ENCODE measurements around the gene CYB5A. TPM values are rescaled to one million over a fixed set of nuclear protein-coding genes. Genes with fewer than 3 reads are reported as not detected.

Gene CYB5A
- polyA plus RNA-seq, 3 donors, result 279 to 338 (median 337) TPM

DNA sequence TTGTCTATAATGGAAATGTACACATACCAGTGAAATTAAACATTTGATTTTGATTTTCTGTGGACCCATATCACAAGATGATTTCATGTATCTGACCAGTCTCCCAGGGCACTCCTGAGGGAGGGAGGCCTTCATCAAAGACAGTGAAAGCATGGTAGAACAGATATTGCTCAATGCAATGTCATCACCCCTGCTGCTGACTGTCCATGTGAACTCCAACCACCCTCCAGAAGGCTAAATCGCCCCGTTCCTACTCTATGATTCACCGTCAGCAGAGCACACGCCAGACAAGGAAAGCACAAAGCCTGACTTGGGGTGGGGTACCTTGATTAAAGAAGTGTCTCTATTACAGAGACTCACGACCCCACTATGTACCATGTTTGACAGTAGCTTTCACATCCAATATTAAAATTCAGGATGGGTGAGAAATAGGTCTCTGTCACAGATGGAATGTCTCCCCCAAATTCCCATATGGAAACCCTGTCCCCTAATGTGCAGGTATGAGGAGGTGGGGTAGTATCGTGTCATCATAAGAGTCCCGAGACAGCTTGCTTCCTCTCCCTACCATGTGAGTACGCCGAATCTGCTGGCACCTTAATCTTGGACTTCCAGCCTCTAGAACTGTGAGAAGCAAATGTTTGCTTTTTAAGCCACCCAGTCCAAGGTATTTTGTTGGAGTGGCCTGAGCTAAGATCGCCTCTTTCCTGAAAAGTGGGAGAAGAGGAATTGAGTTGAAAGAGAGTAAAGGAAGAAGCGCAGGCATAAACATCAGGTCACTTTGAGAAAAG, 42.4 kb downstream of the CYB5A start:
- DNase-seq (ENCODE audit: low read depth in 3 of 3, low spot score in 2 of 3), result no peak

DNA sequence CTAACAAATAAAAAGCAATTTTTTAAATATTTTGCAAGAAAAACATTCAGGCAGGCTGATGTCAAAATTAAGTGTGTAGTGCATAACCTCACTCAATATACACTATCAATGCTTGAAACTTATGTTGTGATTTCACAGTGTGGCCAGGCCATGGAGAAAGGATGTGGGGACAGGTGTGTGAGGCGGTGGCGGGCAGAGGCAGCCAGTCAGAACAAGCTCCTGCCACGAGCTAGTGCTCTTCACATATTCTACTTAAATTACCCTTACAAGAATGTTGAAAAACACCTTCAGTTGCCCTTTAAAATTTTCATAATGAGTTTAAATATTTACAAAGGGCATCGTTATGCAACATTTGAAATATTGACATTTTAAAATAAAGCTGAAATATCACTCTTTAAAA, 43.2 kb downstream of the CYB5A start:
- DNase-seq (ENCODE audit: low read depth in 3 of 3, low spot score in 2 of 3), result no peak

- no peak for DNase-seq (ENCODE audit: low read depth in 3 of 3, low spot score in 2 of 3)
Observed at GRCh38 chr18:74248189-74248588, 43.6 kb downstream of the CYB5A start.

- no peak for DNase-seq (ENCODE audit: low read depth in 3 of 3, low spot score in 2 of 3)
Observed at GRCh38 chr18:74244554-74244953, 47.2 kb downstream of the CYB5A start.

DNA sequence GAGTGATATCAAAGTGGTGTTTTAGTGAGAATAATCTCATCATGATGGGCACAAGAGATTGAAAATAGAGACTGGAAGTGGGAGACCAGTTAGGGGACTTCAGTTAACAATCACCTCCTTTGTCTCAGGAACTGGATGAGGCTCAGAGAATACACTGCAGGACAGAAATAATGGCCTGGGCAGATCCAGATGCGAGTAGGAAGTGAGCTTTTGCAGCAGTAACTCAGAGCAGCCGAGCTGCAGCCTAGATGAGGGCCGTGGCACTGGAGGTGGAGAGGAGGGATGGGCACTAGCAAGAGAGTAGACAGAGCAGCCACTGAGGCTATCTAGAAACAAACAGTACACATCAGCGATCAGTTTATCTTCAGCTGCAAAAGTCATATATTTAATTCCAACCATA, 48.6 kb downstream of the CYB5A start:
- DNase-seq (ENCODE audit: low read depth in 3 of 3, low spot score in 2 of 3), result no peak

- DNase-seq (ENCODE audit: low read depth in 3 of 3, low spot score in 2 of 3), result no peak
Observed at GRCh38 chr18:74242438-74243096, 49.2 kb downstream of the CYB5A start.

DNA sequence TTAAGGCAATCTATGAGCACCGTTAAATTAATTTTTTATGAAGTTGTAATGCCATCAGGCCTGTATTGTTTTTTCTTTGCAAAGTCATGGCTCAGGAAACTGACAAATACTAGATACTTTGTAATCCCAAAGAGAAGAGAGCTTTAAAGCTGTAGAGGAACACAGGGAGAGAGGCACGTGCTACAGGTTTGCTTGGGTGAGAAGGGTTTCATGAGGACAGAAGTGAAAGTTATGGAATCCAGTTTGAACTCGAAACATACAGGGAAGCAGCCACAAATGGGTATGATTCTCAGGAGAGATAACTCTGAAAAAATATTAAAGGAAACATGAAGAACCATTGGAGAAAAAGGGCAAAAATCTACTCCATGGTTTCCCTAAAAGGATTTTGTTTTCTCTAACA, 49.8 kb downstream of the CYB5A start:
- no peak for DNase-seq (ENCODE audit: low read depth in 3 of 3, low spot score in 2 of 3)

GRCh38 chr18:74241426-74241825, 50.3 kb downstream of the CYB5A start:
- DNase-seq (ENCODE audit: low read depth in 3 of 3, low spot score in 2 of 3), result no peak

DNA sequence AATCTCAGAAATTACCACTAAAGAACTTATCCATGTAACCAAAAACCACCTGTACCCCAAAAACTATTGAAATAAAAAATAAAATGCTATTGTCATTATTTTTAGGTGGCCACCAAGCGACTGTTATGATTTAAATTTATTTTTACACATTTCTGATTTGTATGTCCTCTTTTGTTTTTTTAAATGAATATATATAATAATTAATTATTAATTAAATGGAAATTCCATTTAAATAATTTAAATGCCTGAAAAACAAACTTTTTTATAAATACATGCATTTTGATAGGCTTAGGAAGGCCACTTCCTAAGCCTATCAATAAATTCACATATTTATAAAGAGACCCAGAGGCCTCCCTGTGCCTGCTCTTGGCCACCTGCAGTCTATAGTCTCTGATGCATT, 52.2 kb downstream of the CYB5A start:
- no peak for DNase-seq (ENCODE audit: low read depth in 3 of 3, low spot score in 2 of 3)

GRCh38 chr18:74234326-74235171, 57.2 kb downstream of the CYB5A start:
- peak in 1 of 3 donors; percentile 38 for DNase-seq (ENCODE audit: low read depth in 3 of 3, low spot score in 2 of 3)

DNA sequence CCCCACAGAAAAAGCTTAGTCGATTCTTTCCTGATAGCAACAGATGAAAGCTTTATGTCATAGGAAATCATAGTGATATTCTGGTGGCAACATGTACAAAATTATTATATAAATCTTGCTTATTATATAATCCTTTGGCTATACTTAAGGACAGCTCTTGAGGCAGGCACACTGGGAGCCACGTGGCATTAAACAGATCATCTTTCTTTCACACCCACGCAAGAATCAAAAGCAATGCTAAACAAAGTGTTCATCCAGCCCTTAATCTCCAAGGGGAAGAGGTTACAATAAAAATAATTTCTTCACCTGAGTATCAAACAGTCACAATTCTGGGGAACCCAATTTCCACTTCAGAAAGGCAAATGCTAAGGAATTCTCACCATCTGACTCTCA, 57.8 kb downstream of the CYB5A start:
- DNase-seq (ENCODE audit: low read depth in 3 of 3, low spot score in 2 of 3), result no peak

- DNase-seq (ENCODE audit: low read depth in 3 of 3, low spot score in 2 of 3), result no peak
Observed at GRCh38 chr18:74230922-74231714, 60.6 kb downstream of the CYB5A start.

DNA sequence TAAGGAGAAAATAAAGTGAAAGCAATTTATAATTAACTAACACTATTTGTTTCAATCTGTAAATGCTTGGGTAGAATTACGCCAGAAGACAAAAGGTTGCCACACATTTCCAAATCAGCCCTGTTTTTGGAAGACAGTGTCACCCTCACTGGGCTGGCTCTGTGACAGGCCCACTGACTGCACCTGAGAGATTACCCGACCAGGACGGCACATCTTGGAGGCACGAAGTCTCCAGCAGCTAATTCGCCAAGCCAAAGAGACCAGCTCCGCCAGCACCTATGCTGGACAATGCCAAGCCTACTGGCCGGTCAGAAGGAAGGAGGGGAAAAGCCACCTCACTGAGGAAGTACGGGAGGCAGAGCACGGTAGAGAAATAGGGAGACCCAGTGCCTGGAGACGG, 61.9 kb downstream of the CYB5A start:
- no peak for DNase-seq (ENCODE audit: low read depth in 3 of 3, low spot score in 2 of 3)

DNA sequence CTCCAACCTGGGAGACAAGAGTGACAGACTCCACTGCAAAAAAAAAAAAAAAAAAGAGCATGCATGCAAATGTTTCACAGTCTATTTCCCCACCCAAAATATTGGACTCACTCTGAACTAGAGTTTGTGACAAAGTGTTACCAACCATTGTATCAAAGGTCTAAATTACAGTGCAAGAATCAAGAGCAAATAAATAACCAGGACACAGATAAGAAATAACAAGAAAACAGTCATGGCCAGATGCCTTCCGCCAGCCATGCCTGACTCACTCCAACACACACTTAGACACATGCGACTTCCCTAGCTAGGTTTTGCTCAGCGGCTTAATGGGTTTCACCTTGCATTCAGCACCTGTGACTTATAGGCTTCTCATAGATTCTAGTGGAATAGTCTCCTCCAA, 62.8 kb downstream of the CYB5A start:
- DNase-seq (ENCODE audit: low read depth in 3 of 3, low spot score in 2 of 3), result no peak

- no peak for DNase-seq (ENCODE audit: low read depth in 3 of 3, low spot score in 2 of 3)
Observed at GRCh38 chr18:74228312-74228711, 63.5 kb downstream of the CYB5A start.

DNA sequence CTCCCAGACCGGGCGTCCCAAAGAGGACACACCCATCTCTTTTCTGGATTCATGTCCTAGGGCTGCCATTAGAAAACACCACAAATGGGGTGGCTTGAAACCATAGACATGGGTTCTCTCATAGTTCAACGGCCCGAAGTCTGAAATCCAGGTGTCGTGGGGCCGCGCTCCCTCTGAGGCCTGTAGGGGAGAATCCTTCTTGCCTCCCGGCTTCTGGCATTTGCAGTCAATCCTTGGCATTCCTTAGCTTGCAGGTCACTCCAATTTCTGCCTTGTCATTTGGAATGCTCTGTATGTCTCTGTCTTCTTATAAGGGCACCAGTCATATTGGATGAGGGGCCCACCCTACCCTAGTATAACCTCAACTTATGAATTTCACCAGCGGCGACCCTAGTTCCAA, 65.1 kb downstream of the CYB5A start:
- DNase-seq (ENCODE audit: low read depth in 3 of 3, low spot score in 2 of 3), result no peak

DNA sequence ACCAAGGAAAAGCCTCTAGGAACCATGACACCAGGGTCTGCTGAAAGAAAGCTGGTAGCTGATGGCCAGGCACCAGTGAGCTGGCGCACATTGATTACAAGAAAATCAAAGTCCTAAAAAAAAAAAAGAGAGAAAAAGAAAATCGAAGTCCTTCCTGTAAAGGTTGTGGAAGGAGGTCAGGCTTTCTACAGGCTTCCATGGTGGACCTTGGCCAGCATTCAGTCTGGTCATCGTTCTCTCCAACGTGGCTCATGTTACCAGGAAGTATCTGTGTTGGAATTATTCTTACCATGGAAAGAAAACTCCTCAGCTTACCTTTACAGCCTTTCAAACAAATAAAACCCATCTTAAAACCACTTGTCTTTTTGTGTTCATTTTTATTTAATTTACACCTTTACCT, 65.6 kb downstream of the CYB5A start:
- no peak for DNase-seq (ENCODE audit: low read depth in 3 of 3, low spot score in 2 of 3)

DNA sequence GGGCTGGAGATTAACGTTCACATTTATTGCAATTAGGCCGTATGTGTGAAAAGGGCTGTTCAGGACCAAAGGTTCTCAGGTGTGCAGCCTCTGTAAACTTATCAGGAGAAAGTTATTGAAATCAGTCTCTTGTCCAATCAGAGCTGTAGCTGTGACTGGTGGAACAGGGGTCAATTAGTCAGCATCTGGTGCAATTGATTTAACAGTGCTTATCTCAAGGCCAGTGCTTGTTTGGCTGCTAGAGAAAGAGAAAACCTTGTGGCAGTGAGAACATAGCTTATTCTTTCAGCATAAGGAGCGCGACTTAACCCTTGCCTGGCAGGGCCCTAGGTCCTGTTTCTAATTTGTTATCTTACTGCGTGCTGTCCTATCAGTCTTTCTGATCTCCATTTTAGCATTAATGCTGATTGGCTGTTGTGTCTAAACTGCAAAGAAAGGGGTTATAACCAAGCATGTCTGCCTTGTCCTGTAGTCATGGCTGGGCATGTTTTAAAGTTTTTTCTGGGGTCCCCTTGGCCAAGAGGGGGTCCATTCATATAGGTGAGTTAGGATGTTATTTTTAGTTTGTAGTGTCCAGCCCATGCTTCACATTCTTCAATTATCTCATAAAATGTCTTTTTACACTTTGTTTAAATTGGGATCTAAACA, 66.4 kb downstream of the CYB5A start:
- no peak for DNase-seq (ENCODE audit: low read depth in 3 of 3, low spot score in 2 of 3)

- DNase-seq (ENCODE audit: low read depth in 3 of 3, low spot score in 2 of 3), result no peak
Observed at GRCh38 chr18:74222710-74223494, 68.9 kb downstream of the CYB5A start.

Measured in right renal cortex interstitium (tissue), 3 donors.